ENCODE measurements around the gene RNF168.
"Not testable (repeated sequence)": the region's sequence is repeated elsewhere in the genome, so short reads cannot be mapped to it uniquely, and the experiment has no call there.

- not testable (repeated sequence) for TF ChIP-seq CTCF (optimal IDR thresholded peaks at IDR 0.05 in 1 of 3, IDR thresholded peaks at IDR 0.05 in 1 of 3, conservative IDR thresholded peaks at IDR 0.05 in 1 of 3; ENCODE audit: extremely low read depth in 1 of 3, insufficient read depth in 2 of 3, low read length in 3 of 3); EZH2 (IDR thresholded peaks at IDR 0.05; ENCODE audit: low read length)
These were observed 470 bp upstream of the RNF168 start for GRCh38 chr3:196504077-196504398.
